ENCODE measurements around the gene TMEM8B. TPM values are rescaled to one million over a fixed set of nuclear protein-coding genes. Genes with fewer than 3 reads are reported as not detected.

TMEM8B gene
- total RNA-seq, 4 donors from 2014 or later: 7.8 to 21.3 (median 9.6) TPM

GRCh38 chr9:35789541-35789940, 39.5 kb upstream of the TMEM8B start:
- Histone ChIP-seq H3K27ac (no peak overlapping the region), H3K27me3 (no peaks in the 10 kb centered on the region), H3K9me3 (no peaks in the 10 kb centered on the region), H3K4me1 (peaks cover 0 to 29% (median 12%) of the 10 kb centered on the region in 4 donors), H3K4me3 (no peak overlapping the region), H3K36me3 (peaks cover 0 to 5% (median 0%) of the 10 kb centered on the region in 4 donors)
- in situ Hi-C loops (cut with MboI; ENCODE audit: low pct_ligation_motif_present in 1 of 4, low pct_unique_long_range_greater_than_20kb in 1 of 4, low sequenced_read_pairs in 3 of 4) (loop anchor here in 1 of 4 donors (5.0 kb wide), 1 partner anchor 93 kb away; no protein-coding TSS in a partner anchor), intact Hi-C loops (cut with DNase I; ENCODE audit: low total_unique reads) (no loop called here)
- 89 to 100% methylated on average over 2 of the region's 2 CpGs for WGBS, 2 donors (ENCODE audit: low coverage in 1 of 2)
- DNase-seq: no peak
- TF ChIP-seq CTCF (IDR thresholded peaks at IDR 0.05) (no peak), EP300 (IDR thresholded peaks at IDR 0.05; ENCODE audit: low read depth) (no peak), POLR2A (IDR thresholded peaks at IDR 0.05) (no peak), POLR2AphosphoS5 (IDR thresholded peaks at IDR 0.05) (no peak)

- Histone ChIP-seq H3K4me3 (no peak overlapping the region), H3K36me3 (peaks cover 0 to 5% (median 0%) of the 10 kb centered on the region in 4 donors), H3K27me3 (no peaks in the 10 kb centered on the region), H3K9me3 (no peaks in the 10 kb centered on the region), H3K4me1 (peaks cover 0 to 34% (median 12%) of the 10 kb centered on the region in 4 donors), H3K27ac (peak overlapping the region in 1 of 4 donors; percentile 67)
- no peak for TF ChIP-seq POLR2A (IDR thresholded peaks at IDR 0.05)
- no peak for TF ChIP-seq EP300 (IDR thresholded peaks at IDR 0.05; ENCODE audit: low read depth)
- no peak for TF ChIP-seq CTCF (IDR thresholded peaks at IDR 0.05)
- no peak for TF ChIP-seq POLR2AphosphoS5 (IDR thresholded peaks at IDR 0.05)
- in situ Hi-C loops (cut with MboI; ENCODE audit: low pct_ligation_motif_present in 1 of 4, low pct_unique_long_range_greater_than_20kb in 1 of 4, low sequenced_read_pairs in 3 of 4) (loop anchor here in 2 of 4 donors (10.0 kb wide), 2 partner anchors 95 to 105 kb away; no protein-coding TSS in a partner anchor), intact Hi-C loops (cut with DNase I; ENCODE audit: low total_unique reads) (no loop called here)
- no peak for DNase-seq
- 36 to 46% methylated on average over 1 to 4 of the region's 4 CpGs for WGBS, 2 donors (ENCODE audit: low coverage in 1 of 2)
These were observed 39.0 kb upstream of the TMEM8B start for GRCh38 chr9:35790025-35790384.

GRCh38 chr9:35790385-35791296, 38.4 kb upstream of the TMEM8B start:
- H3K27ac ChIP-seq: peak overlapping the region; percentile 66 to 89 (median 73)
- H3K4me3 ChIP-seq: peak overlapping the region in 3 of 4 donors; percentile 41 to 55 (median 43)
- in situ Hi-C loops (cut with MboI; ENCODE audit: low pct_ligation_motif_present in 1 of 4, low pct_unique_long_range_greater_than_20kb in 1 of 4, low sequenced_read_pairs in 3 of 4): loop anchor here in 2 of 4 donors (10.0 kb wide), 2 partner anchors 94 to 104 kb away; no protein-coding TSS in a partner anchor
- TF ChIP-seq CTCF (IDR thresholded peaks at IDR 0.05) (peak; percentile 84 to 92 (median 87)), POLR2A (IDR thresholded peaks at IDR 0.05) (no peak)
- peak; percentile 71 for DNase-seq
- intact Hi-C loops (cut with DNase I; ENCODE audit: low total_unique reads): no loop called here
- H3K4me1 ChIP-seq: peaks cover 0 to 36% (median 12%) of the 10 kb centered on the region in 4 donors
- H3K27me3 ChIP-seq: no peaks in the 10 kb centered on the region
- peaks cover 0 to 3% (median 0%) of the 10 kb centered on the region in 4 donors for H3K36me3 ChIP-seq
- WGBS, 2 donors (ENCODE audit: low coverage in 1 of 2): 43 to 54% methylated on average over 13 to 37 of the region's 37 CpGs
- no peaks in the 10 kb centered on the region for H3K9me3 ChIP-seq

GRCh38 chr9:35791297-35791921, 37.6 kb upstream of the TMEM8B start, which contains the start of gene NPR2:
NPR2 (plus strand) TSS chr9:35791591; CDS start chr9:35792409, 818 bp downstream.
- H3K27ac ChIP-seq: peak within 1 kb of the TSS; percentile 66 to 89 (median 73)
- no peaks in the 10 kb centered on the region for H3K9me3 ChIP-seq
- peak within 1 kb of the TSS; percentile 28 to 55 (median 42) for H3K4me3 ChIP-seq
- no peak for TF ChIP-seq POLR2A (IDR thresholded peaks at IDR 0.05)
- TF ChIP-seq POLR2AphosphoS5 (IDR thresholded peaks at IDR 0.05): no peak
- no peak for TF ChIP-seq CTCF (IDR thresholded peaks at IDR 0.05)
- no peak for TF ChIP-seq EP300 (IDR thresholded peaks at IDR 0.05; ENCODE audit: low read depth)
- no peak for DNase-seq
- H3K27me3 ChIP-seq: no peaks in the 10 kb centered on the region
- intact Hi-C loops (cut with DNase I; ENCODE audit: low total_unique reads): no loop called here
- H3K4me1 ChIP-seq: peaks cover 0 to 36% (median 12%) of the 10 kb centered on the region in 4 donors
- in situ Hi-C loops (cut with MboI; ENCODE audit: low pct_ligation_motif_present in 1 of 4, low pct_unique_long_range_greater_than_20kb in 1 of 4, low sequenced_read_pairs in 3 of 4): loop anchor here in 2 of 4 donors (10.0 kb wide), 2 partner anchors 93 to 103 kb away; no protein-coding TSS in a partner anchor
- WGBS, 2 donors (ENCODE audit: low coverage in 1 of 2): 45 to 73% methylated on average over 29 to 52 of the region's 64 CpGs
- no peaks in the 10 kb centered on the region for H3K36me3 ChIP-seq

Measured in transverse colon (tissue), 4 donors.